Brain pericyte (primary cell): ENCODE measurements around the gene KANK4.
A peak's percentile ranks its signal among the peaks of the same experiment; 100 is the strongest.

Experiments
- DNase-seq: peaks from one replicate; pipeline ENCODE4 v3.0.0-alpha.2; 2012; ENCODE audit warnings: low read depth, low spot score

Gene KANK4

DNA sequence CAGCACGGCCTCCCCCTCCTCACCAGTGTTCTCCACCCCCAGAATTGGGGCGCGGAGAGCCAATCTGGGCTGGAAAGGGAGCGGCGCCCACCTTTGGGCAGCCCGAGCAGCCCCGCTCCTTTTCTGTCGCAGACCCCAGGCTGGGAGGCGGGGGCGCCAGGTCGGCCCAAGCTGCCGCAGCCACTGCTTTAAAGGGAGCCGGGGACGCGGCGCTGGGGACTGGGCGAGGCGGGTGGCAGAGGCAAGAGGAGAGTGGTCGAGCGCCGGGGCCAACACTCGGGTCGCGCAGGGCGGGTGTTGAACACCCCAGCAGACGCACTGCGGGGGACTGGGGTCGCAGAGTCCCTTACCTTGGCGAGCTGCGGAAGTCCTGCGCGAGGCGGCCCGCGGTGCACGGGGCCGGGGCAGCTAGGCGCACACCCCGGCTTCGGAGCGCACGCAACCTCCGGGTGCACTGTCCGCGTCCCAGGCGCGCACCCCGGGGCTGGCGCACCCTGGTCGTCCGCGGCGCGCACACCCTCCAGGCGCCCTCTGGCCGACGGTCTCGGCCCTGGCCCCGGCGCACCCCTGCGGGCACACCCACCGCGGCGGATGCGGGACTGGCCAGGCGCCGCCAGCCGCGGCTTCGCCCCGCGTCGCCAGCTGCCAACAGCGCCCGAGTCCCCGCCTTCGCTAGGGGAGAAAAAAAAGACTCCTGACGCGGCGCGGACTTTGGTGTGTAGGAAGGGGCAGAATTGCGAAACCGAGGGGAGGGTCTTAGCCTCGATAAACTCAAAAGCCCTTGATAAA is at the start of gene KANK4:
Gene KANK4 (minus strand): TSS at position 679 of the 789 bp plus-strand sequence. CDS start 37,870 bp downstream, outside the sequence.
- DNase-seq, result no peak

DNA sequence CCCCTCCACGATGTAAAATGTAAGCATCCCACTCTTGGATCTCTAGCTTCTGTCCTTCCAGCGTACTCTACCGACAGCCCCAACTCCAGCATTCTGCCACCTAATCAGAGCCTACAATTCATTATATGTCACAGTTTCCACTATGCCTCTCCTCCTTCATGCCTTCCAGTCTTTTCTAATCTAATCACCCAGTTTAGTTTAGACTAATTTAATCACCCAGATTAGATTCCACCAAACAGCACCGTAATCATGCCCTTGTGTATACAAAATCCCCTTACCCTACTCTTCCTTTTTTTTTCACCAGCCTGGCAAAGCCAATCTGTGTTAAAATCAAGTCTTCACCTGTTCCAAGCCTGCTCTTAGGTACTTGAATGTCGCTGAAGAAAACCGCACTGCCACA is 49.8 kb upstream of the KANK4 start:
- DNase-seq, result no peak

DNA sequence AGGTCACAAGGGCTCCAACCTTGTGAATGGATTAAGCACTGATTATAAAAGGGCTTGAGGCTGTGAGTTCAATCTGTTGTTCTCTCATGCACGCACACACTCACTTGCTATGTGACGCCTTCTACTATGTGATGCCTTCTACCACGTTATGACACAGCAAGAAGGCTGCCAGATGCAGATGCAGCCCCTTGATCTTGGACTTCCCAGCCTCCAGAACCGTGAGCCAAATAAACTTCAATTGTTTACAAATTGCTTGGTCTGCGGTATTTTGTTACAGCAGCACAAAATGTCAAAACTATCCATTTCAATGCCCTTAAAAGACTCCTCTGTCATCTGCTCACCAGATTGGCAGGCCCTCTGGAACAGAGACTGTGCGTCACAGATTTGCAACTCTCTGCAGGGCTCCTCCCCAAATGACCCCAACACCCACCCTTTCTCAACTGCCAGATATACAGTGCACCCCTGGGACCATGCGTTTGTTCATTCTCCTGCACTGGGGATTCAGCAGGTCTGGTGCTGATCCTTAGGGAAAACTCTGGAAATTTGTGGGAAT is 47.8 kb upstream of the KANK4 start:
- DNase-seq, result no peak

DNA sequence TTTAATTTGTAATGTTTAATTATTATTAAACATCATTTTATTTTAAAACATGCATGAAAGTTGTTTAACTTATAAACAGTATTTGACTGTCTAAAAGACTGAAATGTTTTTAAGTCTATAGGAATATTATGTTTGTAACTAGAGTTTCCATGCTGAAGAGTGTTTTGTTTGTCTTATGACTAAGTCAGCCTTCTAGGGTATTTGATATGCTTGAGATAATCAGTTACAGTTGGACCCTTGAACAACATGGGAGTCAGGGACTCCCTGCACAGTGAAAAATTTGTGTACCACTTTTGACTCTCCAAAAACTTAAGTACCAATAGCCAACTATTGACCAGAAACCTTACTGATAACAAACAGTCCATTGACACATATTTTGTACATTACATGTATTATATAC is 45.5 kb upstream of the KANK4 start:
- peak; percentile 20 for DNase-seq

DNA sequence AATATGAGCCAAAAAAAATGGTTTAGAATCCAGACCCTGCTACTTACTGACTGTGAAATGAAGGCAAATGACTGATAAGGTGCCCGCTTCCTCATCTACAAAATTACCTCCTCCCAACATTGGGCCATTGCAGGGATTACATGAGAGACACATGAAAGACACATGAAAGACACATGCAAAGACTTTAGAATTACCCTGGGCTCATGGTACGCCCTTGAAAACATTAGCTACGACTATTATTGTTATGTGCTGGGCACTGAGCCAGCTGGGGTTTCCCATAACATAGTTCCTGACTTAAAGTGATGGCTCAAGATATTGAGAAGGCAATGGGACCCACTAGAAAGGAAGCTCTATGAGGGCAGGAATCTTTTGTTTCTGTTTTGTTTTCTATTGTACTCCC is 43.7 kb upstream of the KANK4 start:
- DNase-seq, result no peak

- no peak for DNase-seq
Measured at GRCh38 chr1:62362061-62362917, 43.1 kb upstream of the KANK4 start.

DNA sequence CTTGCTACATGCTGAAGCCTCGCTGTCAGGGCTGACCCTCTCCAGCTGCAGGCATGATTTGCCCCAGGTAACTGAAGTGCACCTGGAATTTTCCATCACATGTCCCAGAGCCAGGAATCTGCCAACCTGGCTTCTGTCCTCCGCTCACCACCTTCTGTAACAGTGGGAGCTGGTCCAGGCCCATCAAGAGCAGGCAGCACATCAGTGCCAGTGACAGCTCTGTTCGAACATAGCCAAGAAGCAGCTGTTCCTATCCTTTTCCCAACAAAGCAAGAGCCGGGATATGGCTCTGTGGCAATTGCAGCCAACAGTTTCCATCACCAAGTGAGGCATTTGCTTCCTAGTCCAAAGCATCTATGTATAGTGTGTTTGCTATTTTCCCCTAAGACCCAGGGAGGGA is 42.2 kb upstream of the KANK4 start:
- no peak for DNase-seq

DNA sequence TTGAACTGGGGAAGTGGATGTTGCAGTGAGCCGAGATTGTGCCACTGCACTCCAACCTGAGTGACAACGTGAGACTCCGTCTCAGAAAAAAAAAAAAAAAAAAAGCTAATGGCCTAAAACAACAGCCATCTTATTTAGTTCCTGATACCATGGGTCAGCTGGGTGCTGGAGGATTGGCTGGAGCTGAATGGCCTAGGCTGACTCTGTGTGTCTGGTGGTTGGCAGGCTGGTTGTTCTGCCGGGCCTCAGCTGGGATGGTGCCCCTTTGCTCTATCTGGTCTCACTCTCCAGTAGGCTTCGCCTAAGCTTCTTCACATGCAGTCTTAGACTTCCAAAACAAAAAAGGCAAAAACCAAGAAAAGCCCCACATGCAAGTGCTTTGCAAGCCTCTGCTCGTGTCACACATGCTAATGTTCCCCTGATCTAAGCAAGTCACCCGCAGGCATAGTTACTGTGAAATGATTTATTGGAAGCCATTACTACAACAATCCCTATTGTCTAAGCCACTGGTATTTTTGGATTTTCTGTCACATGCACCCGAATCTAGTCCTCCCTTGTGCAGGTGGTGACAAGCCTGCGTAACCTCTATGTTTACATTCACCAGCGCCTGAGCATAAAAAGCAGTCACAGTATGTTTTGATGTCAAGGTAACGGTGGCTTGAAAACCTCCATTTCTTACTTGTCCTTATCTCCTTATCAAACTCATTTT is 39.6 kb upstream of the KANK4 start:
- DNase-seq, result no peak

- DNase-seq, result no peak
Measured at GRCh38 chr1:62357916-62358315, 38.7 kb upstream of the KANK4 start.

- no peak for DNase-seq
Measured at GRCh38 chr1:62356257-62356835, 37.1 kb upstream of the KANK4 start.

DNA sequence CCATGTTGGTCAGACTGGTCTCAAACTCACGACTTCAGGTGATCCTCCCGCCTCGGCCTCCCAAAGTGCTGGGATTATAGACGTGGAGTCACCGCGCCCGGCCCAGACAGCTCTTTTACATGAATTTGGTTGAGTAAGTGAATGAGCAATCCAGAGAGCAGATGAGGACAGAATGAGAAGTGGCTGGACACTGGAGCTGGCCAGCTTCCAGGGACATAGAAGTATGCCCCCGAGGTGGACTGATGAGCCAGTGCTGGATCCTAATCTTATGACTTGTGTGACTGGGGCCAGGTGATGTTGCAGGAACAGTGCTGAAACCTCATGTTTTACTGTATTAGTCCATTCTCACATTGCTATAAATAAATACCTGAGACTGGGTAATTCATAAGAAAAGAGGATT is 35.9 kb upstream of the KANK4 start:
- DNase-seq, result no peak

DNA sequence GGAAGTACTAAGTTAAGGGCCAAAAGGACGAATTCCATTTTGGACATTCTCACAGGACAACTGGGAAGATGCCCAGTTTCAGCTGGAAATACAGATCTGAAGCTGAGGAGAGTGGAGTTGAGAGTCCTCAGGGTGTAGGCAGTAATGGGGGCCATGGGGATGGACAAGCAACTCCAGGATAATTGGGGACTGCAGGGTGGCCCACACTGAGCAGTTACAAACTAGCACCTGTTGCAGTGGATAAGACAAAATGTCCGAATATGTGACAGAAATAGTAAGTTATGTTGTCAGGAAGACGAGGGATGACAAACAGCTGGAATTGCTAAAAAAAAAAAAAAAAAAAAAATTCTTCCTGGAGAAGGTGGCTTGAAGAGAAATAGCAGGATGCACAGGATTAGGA is 34.6 kb upstream of the KANK4 start:
- no peak for DNase-seq

- no peak for DNase-seq
Measured at GRCh38 chr1:62352387-62352786, 33.2 kb upstream of the KANK4 start.

DNA sequence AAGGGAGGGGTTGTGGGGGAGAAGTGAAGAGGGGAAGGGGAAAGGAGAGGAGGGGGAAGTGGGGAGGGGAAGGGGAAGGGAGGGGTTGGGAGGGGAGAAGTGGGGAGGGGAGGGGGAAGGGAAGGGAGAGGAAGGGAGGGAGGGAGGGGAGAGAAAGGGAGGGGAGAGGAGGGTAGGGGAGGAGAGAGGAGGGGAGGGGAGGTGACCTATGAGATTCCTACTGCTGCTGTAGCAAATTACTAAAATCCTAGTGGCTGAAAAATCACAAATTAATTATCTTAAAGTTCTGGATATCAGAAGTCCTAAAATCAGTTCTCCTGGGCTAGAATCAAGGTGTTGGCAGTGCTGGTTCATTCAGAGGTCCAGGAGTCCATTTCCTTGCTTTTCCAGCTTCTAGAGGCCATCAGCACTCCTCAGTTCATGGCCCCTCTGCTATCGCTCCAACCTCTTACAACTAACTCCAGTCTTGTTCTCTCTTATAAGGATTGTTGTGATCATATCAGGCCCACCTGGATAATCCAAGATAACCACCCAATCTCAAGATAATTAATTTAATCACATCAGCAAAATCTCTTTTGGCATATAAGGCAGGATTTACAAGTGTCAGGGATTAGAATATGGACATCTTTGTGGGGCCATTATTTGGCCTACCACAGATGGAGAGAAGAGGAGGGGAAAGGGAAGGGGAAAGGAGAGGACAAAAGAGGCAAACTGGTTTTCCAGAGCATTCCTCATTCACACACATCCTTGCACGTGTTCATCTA is 30.4 kb upstream of the KANK4 start:
- DNase-seq, result no peak

- no peak for DNase-seq
Measured at GRCh38 chr1:62346886-62347285, 27.7 kb upstream of the KANK4 start.

GRCh38 chr1:62343911-62344310 is 24.7 kb upstream of the KANK4 start:
- no peak for DNase-seq

DNA sequence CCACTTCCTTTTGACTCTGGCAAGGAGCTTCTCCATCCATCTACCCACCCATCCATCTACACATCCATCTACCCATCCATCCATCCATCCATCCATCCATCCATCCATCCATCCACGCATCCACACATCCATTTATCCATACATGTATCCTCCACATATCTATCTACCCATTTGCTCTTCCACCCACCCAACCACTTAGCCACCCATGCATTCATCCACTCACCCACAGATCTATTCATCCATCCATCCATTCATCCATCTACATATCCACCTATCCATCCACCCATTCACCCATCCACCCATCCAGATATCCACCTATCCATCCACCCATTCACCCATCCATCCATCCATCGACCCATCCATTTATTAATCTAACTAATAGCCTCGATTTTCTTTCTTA is 23.0 kb upstream of the KANK4 start:
- no peak for DNase-seq

- no peak for DNase-seq
Measured at GRCh38 chr1:62341615-62342014, 22.4 kb upstream of the KANK4 start.

DNA sequence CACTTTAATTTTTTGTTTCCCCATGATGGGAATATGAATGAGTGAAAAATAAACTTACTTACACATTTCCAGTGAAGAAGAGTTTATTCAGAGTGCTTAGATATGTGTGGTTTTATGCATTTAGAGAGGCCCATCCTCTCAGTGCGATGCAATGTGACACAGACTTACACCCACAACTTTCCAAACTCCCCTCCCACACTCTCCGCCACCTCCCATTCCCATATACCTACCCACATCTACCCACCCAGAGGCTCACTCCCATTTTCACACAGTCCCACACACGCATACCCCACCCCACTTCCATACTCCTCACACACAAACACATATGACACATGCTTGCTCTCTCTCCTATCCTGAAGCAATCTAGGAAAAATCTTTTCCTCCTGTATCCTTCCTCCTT is 21.9 kb upstream of the KANK4 start:
- no peak for DNase-seq

GRCh38 chr1:62337706-62338631 is 18.7 kb upstream of the KANK4 start:
- DNase-seq, result no peak
